ENCODE results near the gene STK36.

STK36 gene

DNA sequence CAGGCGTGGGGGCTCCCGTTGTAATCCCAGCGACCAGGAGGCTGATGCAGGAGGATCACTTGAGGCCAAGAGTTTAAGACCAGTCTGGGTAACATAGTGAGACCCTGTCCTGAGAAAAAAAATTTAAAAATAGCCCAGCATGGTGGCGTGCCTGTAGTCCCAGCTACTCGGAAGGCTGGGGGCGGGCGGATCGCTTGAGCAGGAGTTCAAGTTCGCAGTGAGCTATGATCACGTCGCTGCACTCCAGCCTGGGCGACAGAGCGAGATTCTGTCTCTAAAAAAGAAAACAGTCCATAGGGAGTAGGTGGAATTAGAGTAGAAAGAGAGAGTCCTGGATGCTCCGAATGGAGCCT lies 38.4 kb downstream of the STK36 start:
- Histone ChIP-seq H3K9me3 (ENCODE audit: severe bottlenecking) (no peaks in the 10 kb centered on the region), H3K27ac (ENCODE audit: poor library complexity, severe bottlenecking) (no peak overlapping the region), H3K27me3 (ENCODE audit: insufficient read depth, poor library complexity, severe bottlenecking) (no peaks in the 10 kb centered on the region), H3K4me1 (ENCODE audit: insufficient read depth, poor library complexity, severe bottlenecking) (no peaks in the 10 kb centered on the region), H3K36me3 (ENCODE audit: low read depth) (peaks cover 17% of the 10 kb centered on the region; the same call in 1 of the 2 replicates), H3K4me3 (ENCODE audit: severe bottlenecking) (peak overlapping the region; percentile 76)
- TF ChIP-seq, protein P1, sequence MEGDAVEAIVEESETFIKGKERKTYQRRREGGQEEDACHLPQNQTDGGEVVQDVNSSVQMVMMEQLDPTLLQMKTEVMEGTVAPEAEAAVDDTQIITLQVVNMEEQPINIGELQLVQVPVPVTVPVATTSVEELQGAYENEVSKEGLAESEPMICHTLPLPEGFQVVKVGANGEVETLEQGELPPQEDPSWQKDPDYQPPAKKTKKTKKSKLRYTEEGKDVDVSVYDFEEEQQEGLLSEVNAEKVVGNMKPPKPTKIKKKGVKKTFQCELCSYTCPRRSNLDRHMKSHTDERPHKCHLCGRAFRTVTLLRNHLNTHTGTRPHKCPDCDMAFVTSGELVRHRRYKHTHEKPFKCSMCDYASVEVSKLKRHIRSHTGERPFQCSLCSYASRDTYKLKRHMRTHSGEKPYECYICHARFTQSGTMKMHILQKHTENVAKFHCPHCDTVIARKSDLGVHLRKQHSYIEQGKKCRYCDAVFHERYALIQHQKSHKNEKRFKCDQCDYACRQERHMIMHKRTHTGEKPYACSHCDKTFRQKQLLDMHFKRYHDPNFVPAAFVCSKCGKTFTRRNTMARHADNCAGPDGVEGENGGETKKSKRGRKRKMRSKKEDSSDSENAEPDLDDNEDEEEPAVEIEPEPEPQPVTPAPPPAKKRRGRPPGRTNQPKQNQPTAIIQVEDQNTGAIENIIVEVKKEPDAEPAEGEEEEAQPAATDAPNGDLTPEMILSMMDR (IDR thresholded peaks at IDR 0.05; ENCODE audit: poor library complexity, severe bottlenecking), result no peak
- DNase-seq (ENCODE audit: low spot score) (no peak), ATAC-seq (ENCODE audit: low read depth) (no peak)

DNA sequence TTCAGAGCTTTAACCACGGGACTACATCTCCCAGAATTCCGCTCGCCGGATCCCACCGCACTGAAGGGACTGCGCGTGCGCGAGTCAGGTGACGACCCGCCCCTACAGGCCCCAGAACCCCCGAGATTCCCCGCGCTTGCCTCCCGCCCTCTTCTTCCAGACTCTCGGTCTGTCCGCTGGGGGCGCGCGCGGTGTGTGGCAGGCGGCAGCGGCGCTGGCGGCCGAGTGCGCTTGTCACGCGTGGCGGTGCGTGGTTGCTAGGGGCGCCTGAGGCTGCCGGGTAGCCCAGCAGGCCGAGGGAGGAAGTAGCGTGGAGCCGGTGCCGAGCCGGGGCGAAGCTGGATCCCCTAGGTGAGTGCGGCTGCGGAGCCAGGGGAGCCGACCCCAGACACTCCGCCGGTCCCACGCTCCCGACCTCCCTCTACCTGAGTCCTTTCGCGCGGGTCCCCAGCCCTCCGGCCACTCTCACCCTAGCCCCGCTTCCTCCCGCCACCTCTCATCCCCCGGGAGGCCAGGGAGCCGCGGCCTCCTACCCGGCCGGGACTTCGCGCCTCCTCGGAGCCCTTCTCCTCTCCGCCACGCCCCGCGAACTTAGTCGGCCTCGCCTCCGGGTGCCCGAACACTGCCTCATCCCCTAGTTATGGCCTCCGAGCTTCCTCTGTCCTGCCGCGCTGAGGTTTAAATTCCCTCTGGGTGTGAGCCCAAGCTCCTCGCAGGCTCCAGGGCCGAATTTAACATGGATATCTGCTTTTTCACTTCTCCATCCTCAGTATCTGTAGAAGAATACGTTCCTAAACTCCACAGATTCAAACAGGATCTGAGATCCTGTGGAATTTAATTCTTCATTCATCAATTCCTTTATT lies 39.0 kb downstream of the STK36 start, which contains the start of gene TTLL4:
Gene TTLL4, plus strand, starts transcription at position 149 of the 863 bp plus-strand sequence. CDS start 26,842 bp downstream, outside the sequence.
- ATAC-seq (ENCODE audit: low read depth), result peak; percentile 91
- H3K4me3 ChIP-seq (ENCODE audit: severe bottlenecking), result peak within 1 kb of the TSS; percentile 76
- no peaks in the 10 kb centered on the region for H3K27me3 ChIP-seq (ENCODE audit: insufficient read depth, poor library complexity, severe bottlenecking)
- peaks cover 20% of the 10 kb centered on the region for H3K36me3 ChIP-seq (ENCODE audit: low read depth)
- H3K27ac ChIP-seq (ENCODE audit: poor library complexity, severe bottlenecking), result peak within 1 kb of the TSS; percentile 59
- TF ChIP-seq, protein P1 (IDR thresholded peaks at IDR 0.05; ENCODE audit: poor library complexity, severe bottlenecking), result peak; percentile 96
- DNase-seq (ENCODE audit: low spot score), result peak; percentile 96
- no peaks in the 10 kb centered on the region for H3K4me1 ChIP-seq (ENCODE audit: insufficient read depth, poor library complexity, severe bottlenecking)
- no peaks in the 10 kb centered on the region for H3K9me3 ChIP-seq (ENCODE audit: severe bottlenecking)

DNA sequence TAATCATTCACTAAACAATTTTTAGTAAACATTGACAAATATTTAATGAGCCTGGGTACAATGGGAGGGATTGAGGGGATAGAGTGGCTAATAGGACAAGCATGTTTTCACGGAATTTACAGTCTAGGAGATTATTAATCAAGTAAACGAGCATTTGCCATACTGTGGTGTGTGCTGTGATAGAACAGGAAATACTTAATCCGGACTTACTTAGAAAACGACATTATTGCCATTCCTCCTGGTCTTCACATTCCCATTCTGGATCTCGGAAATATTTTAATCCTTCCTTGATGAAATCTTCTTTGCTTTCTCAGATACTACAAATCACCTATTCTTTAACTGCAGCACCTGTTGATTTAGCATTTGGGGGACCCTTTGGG lies 39.7 kb downstream of the STK36 start:
- DNase-seq (ENCODE audit: low spot score), result no peak
- TF ChIP-seq, protein P1 (IDR thresholded peaks at IDR 0.05; ENCODE audit: poor library complexity, severe bottlenecking), result no peak
- Histone ChIP-seq H3K36me3 (ENCODE audit: low read depth) (peaks cover 26% of the 10 kb centered on the region), H3K27ac (ENCODE audit: poor library complexity, severe bottlenecking) (peak overlapping the region; percentile 59), H3K27me3 (ENCODE audit: insufficient read depth, poor library complexity, severe bottlenecking) (no peaks in the 10 kb centered on the region), H3K9me3 (ENCODE audit: severe bottlenecking) (no peaks in the 10 kb centered on the region), H3K4me1 (ENCODE audit: insufficient read depth, poor library complexity, severe bottlenecking) (no peaks in the 10 kb centered on the region), H3K4me3 (ENCODE audit: severe bottlenecking) (peak overlapping the region; percentile 76)
- ATAC-seq (ENCODE audit: low read depth), result 0 out of 3 replicates have a peak, but pooled peaks have one; percentile 9

DNA sequence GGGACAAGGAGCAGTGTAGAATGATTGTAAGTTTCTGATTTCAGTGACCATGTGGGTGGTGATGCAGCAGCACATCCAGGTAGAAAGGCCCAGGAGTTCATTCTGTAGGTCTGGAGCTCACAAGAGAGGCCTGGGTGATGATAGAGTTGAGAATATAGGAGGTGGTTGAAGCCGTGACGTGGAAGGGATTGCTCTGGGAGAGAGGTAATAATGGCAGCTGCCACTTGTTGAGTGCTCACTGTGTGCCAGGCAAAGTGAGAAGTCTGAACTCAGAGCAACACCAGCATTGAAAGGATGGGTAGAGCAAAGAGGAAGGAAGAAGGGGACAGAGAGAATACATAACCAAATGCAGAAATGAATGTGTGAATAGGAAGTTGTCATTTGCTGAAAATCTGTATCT lies 42.0 kb downstream of the STK36 start:
- no peaks in the 10 kb centered on the region for H3K27me3 ChIP-seq (ENCODE audit: insufficient read depth, poor library complexity, severe bottlenecking)
- peaks cover 36% of the 10 kb centered on the region for H3K36me3 ChIP-seq (ENCODE audit: low read depth)
- no peak overlapping the region for H3K4me3 ChIP-seq (ENCODE audit: severe bottlenecking)
- no peak for ATAC-seq (ENCODE audit: low read depth)
- H3K27ac ChIP-seq (ENCODE audit: poor library complexity, severe bottlenecking), result no peak overlapping the region
- TF ChIP-seq, protein P1 (IDR thresholded peaks at IDR 0.05; ENCODE audit: poor library complexity, severe bottlenecking), result no peak
- H3K4me1 ChIP-seq (ENCODE audit: insufficient read depth, poor library complexity, severe bottlenecking), result peaks cover 6% of the 10 kb centered on the region
- no peaks in the 10 kb centered on the region for H3K9me3 ChIP-seq (ENCODE audit: severe bottlenecking)
- DNase-seq (ENCODE audit: low spot score), result no peak

DNA sequence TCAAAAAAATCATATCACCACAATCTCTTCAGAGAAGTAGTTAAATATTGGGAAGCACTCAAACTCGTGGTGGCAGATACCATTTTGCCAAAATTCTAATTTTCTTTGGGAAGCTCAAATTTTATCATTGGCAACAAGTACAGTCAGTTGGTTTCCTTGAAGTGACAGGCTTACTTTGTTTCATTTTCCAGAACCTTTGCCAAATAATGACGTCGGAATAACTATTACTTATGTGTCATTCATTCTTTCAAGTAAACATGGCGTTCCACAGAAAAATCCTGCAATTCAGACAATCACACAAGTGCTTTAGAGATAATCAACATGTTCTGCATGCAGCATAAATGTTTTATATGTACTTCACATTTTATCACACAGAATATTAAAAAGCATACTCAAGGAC lies 44.2 kb downstream of the STK36 start:
- H3K27ac ChIP-seq (ENCODE audit: poor library complexity, severe bottlenecking), result no peak overlapping the region
- H3K36me3 ChIP-seq (ENCODE audit: low read depth), result peaks cover 40% of the 10 kb centered on the region
- H3K4me1 ChIP-seq (ENCODE audit: insufficient read depth, poor library complexity, severe bottlenecking), result peaks cover 6% of the 10 kb centered on the region
- ATAC-seq (ENCODE audit: low read depth) (no peak), DNase-seq (ENCODE audit: low spot score) (no peak)
- no peaks in the 10 kb centered on the region for H3K27me3 ChIP-seq (ENCODE audit: insufficient read depth, poor library complexity, severe bottlenecking)
- no peak overlapping the region for H3K4me3 ChIP-seq (ENCODE audit: severe bottlenecking)
- TF ChIP-seq, protein P1 (IDR thresholded peaks at IDR 0.05; ENCODE audit: poor library complexity, severe bottlenecking), result no peak
- no peaks in the 10 kb centered on the region for H3K9me3 ChIP-seq (ENCODE audit: severe bottlenecking)

Measured in RWPE2 (cell line).